GM12801 (cell line): ENCODE results near the gene FOXJ3.

ENCODE experiments used
- TF ChIP-seq, protein P1 (sequence below): IDR thresholded peaks from one replicate; pipeline ENCODE4 v1.5.1; 2011; ENCODE audit warnings: control low read depth; ENCODE audit not compliant: insufficient read length; ENCODE audit errors: extremely low read depth

Gene FOXJ3

GRCh38 chr1:42164551-42165420 is 170.2 kb downstream of the FOXJ3 start, which contains the start of gene GUCA2A:
Gene GUCA2A, minus strand, starts transcription at chr1:42164745. Its CDS starts 33 bp downstream, at chr1:42164712.
- TF ChIP-seq, protein P1, sequence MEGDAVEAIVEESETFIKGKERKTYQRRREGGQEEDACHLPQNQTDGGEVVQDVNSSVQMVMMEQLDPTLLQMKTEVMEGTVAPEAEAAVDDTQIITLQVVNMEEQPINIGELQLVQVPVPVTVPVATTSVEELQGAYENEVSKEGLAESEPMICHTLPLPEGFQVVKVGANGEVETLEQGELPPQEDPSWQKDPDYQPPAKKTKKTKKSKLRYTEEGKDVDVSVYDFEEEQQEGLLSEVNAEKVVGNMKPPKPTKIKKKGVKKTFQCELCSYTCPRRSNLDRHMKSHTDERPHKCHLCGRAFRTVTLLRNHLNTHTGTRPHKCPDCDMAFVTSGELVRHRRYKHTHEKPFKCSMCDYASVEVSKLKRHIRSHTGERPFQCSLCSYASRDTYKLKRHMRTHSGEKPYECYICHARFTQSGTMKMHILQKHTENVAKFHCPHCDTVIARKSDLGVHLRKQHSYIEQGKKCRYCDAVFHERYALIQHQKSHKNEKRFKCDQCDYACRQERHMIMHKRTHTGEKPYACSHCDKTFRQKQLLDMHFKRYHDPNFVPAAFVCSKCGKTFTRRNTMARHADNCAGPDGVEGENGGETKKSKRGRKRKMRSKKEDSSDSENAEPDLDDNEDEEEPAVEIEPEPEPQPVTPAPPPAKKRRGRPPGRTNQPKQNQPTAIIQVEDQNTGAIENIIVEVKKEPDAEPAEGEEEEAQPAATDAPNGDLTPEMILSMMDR: no peak

DNA sequence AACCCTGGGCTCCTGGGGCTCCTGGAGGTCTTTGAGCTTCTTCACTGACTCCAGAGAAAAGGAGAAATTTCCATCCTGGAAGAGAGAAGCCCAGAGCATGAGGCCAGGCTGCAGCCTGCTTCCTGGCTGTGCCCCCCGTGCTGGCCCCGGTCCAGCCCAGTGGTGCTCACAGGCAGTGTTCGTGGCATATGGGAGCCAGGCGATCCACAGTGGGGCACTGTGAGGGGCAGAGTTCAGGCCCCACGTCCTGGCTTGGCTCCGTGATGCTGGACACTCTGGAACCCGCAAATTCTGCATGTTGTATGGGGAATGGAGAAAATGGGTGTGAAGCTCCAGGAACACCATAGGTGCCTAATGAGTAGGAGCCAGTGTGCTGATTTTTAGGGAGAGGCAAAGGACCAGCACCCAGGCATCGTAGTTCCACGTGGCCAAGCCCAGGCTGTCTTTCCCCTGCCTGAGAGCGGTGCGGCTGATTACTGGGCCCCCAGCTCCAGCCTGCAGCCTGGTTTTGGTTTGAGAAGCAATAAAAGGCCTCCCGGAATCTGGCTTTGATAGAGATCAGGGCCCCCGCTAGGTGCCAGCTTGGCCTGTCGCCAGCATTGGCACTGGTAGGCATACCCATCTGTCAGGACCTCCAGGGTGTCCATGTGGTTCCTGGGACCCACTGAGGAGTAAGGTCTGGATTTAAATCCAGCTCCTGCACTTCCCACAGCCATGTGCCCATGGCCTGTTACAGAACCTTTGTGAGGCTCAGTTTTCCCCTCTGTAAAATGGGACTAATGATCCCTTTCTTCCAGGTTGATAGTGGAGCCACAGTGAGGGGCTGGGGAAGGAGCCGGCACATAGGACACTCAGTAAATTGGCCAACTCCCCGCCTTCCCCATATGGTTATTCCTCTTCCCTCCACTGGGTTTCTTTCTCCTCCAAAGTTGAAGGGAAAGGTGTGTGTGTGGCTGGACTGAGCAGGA is 171.2 kb downstream of the FOXJ3 start:
- TF ChIP-seq, protein P1: no peak

DNA sequence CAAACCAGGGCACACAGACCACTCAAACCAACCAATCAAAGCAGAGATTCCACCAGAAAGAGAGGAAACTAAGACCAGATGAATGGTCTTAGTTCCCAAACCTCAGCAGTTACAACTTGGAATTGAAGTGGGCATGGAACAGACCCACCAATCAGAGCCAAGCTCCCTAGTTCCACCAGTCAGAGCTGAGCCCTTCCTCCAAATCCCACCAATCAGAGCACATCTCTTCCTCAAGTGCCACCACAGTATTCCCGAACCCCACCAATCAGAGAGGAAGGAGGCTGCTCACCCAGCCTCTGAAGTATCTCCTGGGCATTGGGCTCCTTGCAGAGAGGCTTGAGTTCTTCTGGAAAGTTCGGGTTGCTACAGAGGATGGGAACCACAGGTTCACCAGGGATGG is 171.9 kb downstream of the FOXJ3 start:
- TF ChIP-seq, protein P1: no peak

- TF ChIP-seq, protein P1: no peak
These were observed 172.9 kb downstream of the FOXJ3 start for GRCh38 chr1:42162181-42162580.

GRCh38 chr1:42158189-42158588 is 176.8 kb downstream of the FOXJ3 start:
- TF ChIP-seq, protein P1: no peak

DNA sequence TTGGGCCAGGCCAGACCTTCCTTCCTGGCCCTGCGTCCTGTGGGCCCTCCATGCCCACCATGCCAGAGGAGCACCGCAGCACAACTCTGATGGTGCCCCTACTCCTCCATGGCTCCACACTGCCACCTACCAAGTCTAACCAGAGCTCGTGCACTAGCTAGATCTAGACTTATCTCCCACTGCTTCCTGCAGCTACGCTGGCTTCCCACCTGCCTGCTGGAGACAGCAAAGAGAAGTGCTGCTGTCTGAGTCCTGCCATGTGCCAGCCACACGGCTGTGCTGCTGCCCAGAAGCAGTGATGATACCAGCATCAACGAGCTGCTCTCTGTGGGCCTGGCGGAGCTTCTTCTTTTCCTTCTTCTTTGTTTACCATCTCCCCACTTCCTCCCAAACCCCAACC is 177.4 kb downstream of the FOXJ3 start:
- TF ChIP-seq, protein P1: no peak

DNA sequence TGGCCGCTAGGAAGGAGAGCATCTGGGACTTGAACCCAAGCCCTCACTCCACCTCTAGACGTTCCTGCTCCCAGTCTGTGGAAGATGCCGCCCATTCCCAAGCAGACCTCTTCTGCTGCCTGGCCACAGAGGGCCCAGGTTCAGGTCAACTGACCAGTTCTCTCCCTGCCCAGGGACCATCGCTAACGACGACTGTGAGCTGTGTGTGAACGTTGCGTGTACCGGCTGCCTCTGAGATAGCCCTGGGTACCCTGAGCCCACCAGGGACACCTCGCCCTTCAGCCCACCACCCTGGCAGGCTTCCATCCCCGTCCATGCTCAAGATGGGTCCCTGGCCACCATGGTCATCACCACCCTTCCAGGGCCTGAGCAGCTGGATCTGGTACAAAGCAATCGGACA is 179.7 kb downstream of the FOXJ3 start:
- TF ChIP-seq, protein P1: no peak
